ENCODE data around the gene LRFN2.

DNA sequence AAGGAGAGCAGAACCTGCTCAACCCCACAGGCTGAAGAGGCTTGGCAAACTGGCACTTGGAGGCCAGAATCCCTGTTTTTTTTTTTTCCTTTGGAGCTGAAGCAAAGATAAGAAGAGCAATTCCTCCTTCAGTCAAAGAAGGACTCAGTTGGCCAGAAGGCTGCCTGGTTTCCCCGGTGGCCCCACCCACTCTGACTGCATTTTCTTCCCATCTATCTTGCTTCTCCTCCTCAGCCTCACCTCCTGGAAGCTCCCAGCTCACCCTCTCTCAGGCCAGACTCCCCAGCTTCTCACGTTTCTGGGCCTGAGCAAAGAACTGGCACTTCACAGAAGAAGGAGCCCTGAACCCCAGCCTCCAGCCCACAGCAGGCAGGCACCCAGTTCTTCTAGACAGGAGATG is 2.4 kb downstream of the LRFN2 start:
- TF ChIP-seq, protein P1, sequence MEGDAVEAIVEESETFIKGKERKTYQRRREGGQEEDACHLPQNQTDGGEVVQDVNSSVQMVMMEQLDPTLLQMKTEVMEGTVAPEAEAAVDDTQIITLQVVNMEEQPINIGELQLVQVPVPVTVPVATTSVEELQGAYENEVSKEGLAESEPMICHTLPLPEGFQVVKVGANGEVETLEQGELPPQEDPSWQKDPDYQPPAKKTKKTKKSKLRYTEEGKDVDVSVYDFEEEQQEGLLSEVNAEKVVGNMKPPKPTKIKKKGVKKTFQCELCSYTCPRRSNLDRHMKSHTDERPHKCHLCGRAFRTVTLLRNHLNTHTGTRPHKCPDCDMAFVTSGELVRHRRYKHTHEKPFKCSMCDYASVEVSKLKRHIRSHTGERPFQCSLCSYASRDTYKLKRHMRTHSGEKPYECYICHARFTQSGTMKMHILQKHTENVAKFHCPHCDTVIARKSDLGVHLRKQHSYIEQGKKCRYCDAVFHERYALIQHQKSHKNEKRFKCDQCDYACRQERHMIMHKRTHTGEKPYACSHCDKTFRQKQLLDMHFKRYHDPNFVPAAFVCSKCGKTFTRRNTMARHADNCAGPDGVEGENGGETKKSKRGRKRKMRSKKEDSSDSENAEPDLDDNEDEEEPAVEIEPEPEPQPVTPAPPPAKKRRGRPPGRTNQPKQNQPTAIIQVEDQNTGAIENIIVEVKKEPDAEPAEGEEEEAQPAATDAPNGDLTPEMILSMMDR (conservative IDR thresholded peaks at IDR 0.05; ENCODE audit: low read depth in 2 of 2), result no peak
- TF ChIP-seq EZH2 (IDR thresholded peaks at IDR 0.05; ENCODE audit: low read depth, unreplicated experiment) (no peak), POLR2AphosphoS5 (IDR thresholded peaks at IDR 0.05; ENCODE audit: low read depth) (no peak), CREB1 (CRISPR knock-in tag; IDR thresholded peaks at IDR 0.05; ENCODE audit: low read depth) (no peak), EZH2phosphoT487 (IDR thresholded peaks at IDR 0.05; ENCODE audit: unreplicated experiment) (no peak), STAT1 (IDR thresholded peaks at IDR 0.05; ENCODE audit: unreplicated experiment) (no peak), JUNB (IDR thresholded peaks at IDR 0.05; ENCODE audit: unreplicated experiment) (no peak), ZNF331 (CRISPR knock-in tag; IDR thresholded peaks at IDR 0.05; ENCODE audit: low read depth) (no peak), NANOG (IDR thresholded peaks at IDR 0.05; ENCODE audit: borderline replicate concordance) (no peak), ZNF114 (CRISPR knock-in tag; IDR thresholded peaks at IDR 0.05) (no peak)
- TF ChIP-seq, protein P2, sequence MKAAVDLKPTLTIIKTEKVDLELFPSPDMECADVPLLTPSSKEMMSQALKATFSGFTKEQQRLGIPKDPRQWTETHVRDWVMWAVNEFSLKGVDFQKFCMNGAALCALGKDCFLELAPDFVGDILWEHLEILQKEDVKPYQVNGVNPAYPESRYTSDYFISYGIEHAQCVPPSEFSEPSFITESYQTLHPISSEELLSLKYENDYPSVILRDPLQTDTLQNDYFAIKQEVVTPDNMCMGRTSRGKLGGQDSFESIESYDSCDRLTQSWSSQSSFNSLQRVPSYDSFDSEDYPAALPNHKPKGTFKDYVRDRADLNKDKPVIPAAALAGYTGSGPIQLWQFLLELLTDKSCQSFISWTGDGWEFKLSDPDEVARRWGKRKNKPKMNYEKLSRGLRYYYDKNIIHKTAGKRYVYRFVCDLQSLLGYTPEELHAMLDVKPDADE (IDR thresholded peaks at IDR 0.05), result no peak
- TF ChIP-seq, protein P3, sequence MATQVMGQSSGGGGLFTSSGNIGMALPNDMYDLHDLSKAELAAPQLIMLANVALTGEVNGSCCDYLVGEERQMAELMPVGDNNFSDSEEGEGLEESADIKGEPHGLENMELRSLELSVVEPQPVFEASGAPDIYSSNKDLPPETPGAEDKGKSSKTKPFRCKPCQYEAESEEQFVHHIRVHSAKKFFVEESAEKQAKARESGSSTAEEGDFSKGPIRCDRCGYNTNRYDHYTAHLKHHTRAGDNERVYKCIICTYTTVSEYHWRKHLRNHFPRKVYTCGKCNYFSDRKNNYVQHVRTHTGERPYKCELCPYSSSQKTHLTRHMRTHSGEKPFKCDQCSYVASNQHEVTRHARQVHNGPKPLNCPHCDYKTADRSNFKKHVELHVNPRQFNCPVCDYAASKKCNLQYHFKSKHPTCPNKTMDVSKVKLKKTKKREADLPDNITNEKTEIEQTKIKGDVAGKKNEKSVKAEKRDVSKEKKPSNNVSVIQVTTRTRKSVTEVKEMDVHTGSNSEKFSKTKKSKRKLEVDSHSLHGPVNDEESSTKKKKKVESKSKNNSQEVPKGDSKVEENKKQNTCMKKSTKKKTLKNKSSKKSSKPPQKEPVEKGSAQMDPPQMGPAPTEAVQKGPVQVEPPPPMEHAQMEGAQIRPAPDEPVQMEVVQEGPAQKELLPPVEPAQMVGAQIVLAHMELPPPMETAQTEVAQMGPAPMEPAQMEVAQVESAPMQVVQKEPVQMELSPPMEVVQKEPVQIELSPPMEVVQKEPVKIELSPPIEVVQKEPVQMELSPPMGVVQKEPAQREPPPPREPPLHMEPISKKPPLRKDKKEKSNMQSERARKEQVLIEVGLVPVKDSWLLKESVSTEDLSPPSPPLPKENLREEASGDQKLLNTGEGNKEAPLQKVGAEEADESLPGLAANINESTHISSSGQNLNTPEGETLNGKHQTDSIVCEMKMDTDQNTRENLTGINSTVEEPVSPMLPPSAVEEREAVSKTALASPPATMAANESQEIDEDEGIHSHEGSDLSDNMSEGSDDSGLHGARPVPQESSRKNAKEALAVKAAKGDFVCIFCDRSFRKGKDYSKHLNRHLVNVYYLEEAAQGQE (IDR thresholded peaks at IDR 0.05; ENCODE audit: unreplicated experiment), result no peak

All from GM23338 (cell line).